RWPE2 (cell line): ENCODE results near the gene CPT1A.
A peak's percentile ranks its signal among the peaks of the same experiment; 100 is the strongest.

ENCODE experiments used
- ATAC-seq: fragments of 200-7000 bp; cut with Tn5 transposase; 3 replicates; pipeline ENCODE4 v1.9.1; 2021; ENCODE audit warnings: low read depth
- DNase-seq: peaks from one replicate; pipeline ENCODE4 v3.0.0-alpha.2; 2020; ENCODE audit warnings: low spot score
- H3K27ac ChIP-seq: fragments of 450-650 bp; 2 replicates; pipeline ENCODE4 v1.5.1; 2017; ENCODE audit warnings: mild to moderate bottlenecking; ENCODE audit not compliant: poor library complexity, severe bottlenecking
- H3K27me3 ChIP-seq: fragments of 250-450 bp; sonication (Bioruptor Pico); 2 replicates; pipeline ENCODE4 v1.5.1; 2021; ENCODE audit warnings: mild to moderate bottlenecking, moderate library complexity; ENCODE audit not compliant: insufficient read depth, poor library complexity, severe bottlenecking
- H3K36me3 ChIP-seq: fragments of 250-450 bp; sonication (Bioruptor Pico); 2 replicates; pipeline ENCODE4 v1.5.1; 2020; ENCODE audit warnings: low read depth, mild to moderate bottlenecking, moderate library complexity
- H3K4me1 ChIP-seq: fragments of 250-450 bp; sonication (Bioruptor Pico); 2 replicates; pipeline ENCODE4 v1.5.1; 2021; ENCODE audit warnings: mild to moderate bottlenecking, moderate library complexity; ENCODE audit not compliant: insufficient read depth, poor library complexity, severe bottlenecking
- H3K4me3 ChIP-seq: fragments of 250-450 bp; sonication (Bioruptor Pico); 2 replicates; pipeline ENCODE4 v1.5.1; 2021; ENCODE audit warnings: mild to moderate bottlenecking, moderate library complexity; ENCODE audit not compliant: severe bottlenecking
- H3K9me3 ChIP-seq: fragments of 250-450 bp; sonication (Bioruptor Pico); 2 replicates; pipeline ENCODE4 v1.5.1; 2021; ENCODE audit warnings: mild to moderate bottlenecking, moderate library complexity; ENCODE audit not compliant: severe bottlenecking
- TF ChIP-seq, protein P1 (sequence below): fragments of 450-650 bp; IDR thresholded peaks from one replicate; pipeline ENCODE4 v1.5.1; 2017; ENCODE audit warnings: mild to moderate bottlenecking, moderate library complexity; ENCODE audit not compliant: poor library complexity, severe bottlenecking

CPT1A gene

DNA sequence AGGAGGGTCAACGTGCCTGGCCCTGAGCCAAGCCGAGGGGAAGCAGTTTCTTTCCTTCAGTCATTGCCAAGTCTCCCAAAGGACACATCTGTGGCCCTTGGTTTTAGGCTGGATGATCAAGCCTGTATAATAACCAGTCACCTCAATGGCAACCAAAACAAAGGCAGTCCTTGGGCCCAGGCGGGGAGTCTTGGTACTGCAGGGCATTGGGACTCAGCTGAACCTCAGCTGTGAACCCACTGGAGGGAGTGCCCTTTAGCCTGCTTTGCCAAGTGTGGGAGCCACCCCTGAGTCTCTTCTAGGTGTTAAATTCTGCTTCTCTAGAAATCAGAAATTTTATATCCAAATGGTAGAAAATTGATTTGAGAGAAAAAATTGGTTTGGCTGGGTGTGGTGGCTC lies 36.9 kb downstream of the CPT1A start:
- H3K27ac ChIP-seq = no peak overlapping the region
- TF ChIP-seq, protein P1, sequence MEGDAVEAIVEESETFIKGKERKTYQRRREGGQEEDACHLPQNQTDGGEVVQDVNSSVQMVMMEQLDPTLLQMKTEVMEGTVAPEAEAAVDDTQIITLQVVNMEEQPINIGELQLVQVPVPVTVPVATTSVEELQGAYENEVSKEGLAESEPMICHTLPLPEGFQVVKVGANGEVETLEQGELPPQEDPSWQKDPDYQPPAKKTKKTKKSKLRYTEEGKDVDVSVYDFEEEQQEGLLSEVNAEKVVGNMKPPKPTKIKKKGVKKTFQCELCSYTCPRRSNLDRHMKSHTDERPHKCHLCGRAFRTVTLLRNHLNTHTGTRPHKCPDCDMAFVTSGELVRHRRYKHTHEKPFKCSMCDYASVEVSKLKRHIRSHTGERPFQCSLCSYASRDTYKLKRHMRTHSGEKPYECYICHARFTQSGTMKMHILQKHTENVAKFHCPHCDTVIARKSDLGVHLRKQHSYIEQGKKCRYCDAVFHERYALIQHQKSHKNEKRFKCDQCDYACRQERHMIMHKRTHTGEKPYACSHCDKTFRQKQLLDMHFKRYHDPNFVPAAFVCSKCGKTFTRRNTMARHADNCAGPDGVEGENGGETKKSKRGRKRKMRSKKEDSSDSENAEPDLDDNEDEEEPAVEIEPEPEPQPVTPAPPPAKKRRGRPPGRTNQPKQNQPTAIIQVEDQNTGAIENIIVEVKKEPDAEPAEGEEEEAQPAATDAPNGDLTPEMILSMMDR = no peak

DNA sequence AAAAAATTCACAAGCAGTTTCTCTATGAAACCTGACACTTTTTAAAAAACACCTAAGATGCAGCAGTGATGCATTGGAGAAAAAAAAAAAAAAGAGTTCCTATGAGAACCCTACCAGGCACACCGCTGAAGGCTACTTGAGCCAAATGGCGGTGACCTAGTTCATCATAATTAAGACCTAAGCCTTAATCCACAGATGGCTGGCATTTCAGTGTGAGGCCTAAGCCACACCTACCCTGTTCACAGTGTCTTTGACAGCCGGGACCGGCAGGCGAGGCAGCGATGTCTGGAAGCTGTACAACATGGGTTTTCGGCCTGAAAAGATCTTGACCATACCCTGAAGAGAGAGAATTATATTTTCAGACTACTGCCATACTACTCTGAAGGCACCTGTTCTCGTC lies 38.0 kb downstream of the CPT1A start:
- Histone ChIP-seq H3K4me3 (no peak overlapping the region), H3K36me3 (peaks cover 21% of the 10 kb centered on the region), H3K9me3 (no peaks in the 10 kb centered on the region), H3K27ac (no peak overlapping the region), H3K27me3 (no peaks in the 10 kb centered on the region), H3K4me1 (peaks cover 9% of the 10 kb centered on the region)
- no peak for DNase-seq
- ATAC-seq = no peak
- TF ChIP-seq, protein P1 = no peak

More for the DNA sequence above, 36.9 kb downstream of the CPT1A start:
- peaks cover 20% of the 10 kb centered on the region for H3K36me3 ChIP-seq
- no peaks in the 10 kb centered on the region for H3K9me3 ChIP-seq
- H3K4me1 ChIP-seq = peaks cover 9% of the 10 kb centered on the region
- DNase-seq = no peak
- H3K4me3 ChIP-seq = no peak overlapping the region
- no peaks in the 10 kb centered on the region for H3K27me3 ChIP-seq
- ATAC-seq = no peak

DNA sequence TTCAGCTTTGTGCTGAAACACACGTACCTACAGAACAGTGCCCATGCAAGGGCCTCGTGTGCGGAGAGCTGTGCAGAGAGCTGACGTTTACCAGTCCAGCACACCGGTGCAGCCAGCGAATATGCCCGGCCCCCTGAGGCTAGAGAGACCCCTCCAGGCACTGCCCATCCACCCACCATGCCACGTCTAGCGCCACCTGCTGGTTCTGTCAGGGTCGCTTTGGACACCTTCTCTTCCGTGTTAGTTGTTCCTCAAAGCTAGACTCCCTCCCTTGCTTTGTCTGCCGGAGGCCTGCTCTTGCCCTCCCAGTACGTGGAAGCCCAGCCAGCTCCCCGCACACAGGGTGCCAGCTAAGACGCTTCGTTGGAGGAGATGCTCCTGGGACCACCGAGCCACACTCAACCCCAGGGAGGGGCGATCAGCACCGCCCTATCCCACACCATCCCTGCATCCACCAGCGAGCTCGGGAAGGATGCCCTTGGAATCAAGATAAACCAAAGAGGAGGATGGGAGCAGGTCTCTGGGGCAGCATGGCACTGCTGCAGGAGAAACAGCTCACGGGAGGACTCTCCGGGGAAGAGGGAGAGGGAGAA lies 43.4 kb downstream of the CPT1A start:
- no peak overlapping the region for H3K27ac ChIP-seq
- no peak for ATAC-seq
- no peak for DNase-seq
- H3K4me3 ChIP-seq = no peak overlapping the region
- TF ChIP-seq, protein P1 = peak; percentile 57
- no peaks in the 10 kb centered on the region for H3K4me1 ChIP-seq
- H3K36me3 ChIP-seq = peaks cover 44% of the 10 kb centered on the region
- H3K27me3 ChIP-seq = no peaks in the 10 kb centered on the region
- H3K9me3 ChIP-seq = no peaks in the 10 kb centered on the region

DNA sequence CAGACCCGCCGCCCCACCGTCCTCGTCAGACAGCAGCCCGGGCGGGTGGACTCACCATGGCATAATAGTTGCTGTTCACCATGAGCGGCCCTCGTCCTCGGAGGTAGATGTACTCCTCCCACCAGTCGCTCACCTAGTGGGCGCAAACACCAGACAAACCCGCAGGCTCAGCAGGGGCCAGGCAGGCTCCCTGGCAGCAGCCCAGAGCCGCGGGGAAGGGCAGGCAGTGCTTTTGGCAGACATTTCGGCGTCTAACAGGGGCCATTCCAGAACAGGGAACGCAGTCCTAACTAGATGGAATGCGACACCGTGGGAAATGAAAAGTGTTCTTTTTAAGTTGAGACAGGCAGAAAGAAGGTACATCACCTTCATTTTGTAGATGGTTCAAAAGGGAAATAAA lies 44.9 kb downstream of the CPT1A start:
- Histone ChIP-seq H3K27ac (no peak overlapping the region), H3K36me3 (peaks cover 53% of the 10 kb centered on the region), H3K4me3 (no peak overlapping the region), H3K4me1 (no peaks in the 10 kb centered on the region), H3K27me3 (no peaks in the 10 kb centered on the region), H3K9me3 (no peaks in the 10 kb centered on the region)
- ATAC-seq (no peak), DNase-seq (no peak)
- TF ChIP-seq, protein P1 = no peak

DNA sequence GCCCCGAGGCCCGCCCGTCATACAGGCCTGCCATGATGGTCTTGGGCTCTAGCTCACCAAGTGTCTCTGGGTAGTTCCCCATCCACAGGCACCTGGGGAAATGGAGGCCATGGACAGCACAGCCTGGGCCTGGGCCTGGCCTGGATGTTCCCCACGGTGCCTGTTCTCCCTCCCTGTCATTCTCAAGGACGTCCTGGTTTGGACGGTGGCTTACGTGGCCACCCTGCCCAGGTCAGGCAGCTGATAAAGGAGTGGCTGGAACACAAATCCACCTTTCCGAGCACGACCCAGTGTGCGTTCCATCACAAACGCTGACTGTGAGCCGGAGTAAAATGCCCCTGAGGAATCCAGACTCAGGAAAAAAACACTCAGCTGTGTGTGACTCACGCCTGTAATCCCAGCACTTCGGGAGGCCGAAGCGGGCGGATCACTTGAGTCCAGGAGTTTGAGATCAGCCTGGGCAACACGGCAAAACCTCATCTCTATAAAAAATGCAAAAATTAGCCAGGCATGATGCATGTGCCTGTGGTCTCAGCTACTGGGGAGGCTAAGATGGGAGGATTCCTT lies 49.2 kb downstream of the CPT1A start:
- no peak overlapping the region for H3K4me3 ChIP-seq
- H3K27me3 ChIP-seq = no peaks in the 10 kb centered on the region
- DNase-seq (no peak), ATAC-seq (no peak)
- H3K9me3 ChIP-seq = no peaks in the 10 kb centered on the region
- TF ChIP-seq, protein P1 = no peak
- no peak overlapping the region for H3K27ac ChIP-seq
- H3K36me3 ChIP-seq = peaks cover 48% of the 10 kb centered on the region
- H3K4me1 ChIP-seq = no peaks in the 10 kb centered on the region
